DND-41 (cell line): Measurements from ENCODE around the gene SEMA3A.

Source experiments
- ATAC-seq: fragments of 200-7000 bp; cut with Tn5 transposase; 3 replicates; pipeline ENCODE4 v1.9.1; 2021; ENCODE audit warnings: low read depth; ENCODE audit not compliant: insufficient read depth
- DNase-seq: peaks from one replicate; pipeline ENCODE4 v3.0.0-alpha.2; 2020
- H2AFZ ChIP-seq: 2 replicates; pipeline ENCODE4 v1.6.0; 2012; ENCODE audit warnings: low read depth, low read length
- H3K27ac ChIP-seq: 2 replicates; pipeline ENCODE4 v1.5.1; 2012; ENCODE audit warnings: low read length, inconsistent platforms
- H3K27me3 ChIP-seq: fragments of 200-600 bp; sonication (generic); 2 replicates; pipeline ENCODE4 v1.6.0; 2012; ENCODE audit warnings: low read length, mild to moderate bottlenecking, inconsistent platforms; ENCODE audit not compliant: insufficient read depth, poor library complexity
- H3K36me3 ChIP-seq: 2 replicates; pipeline ENCODE4 v1.5.1; 2012; ENCODE audit warnings: low read length, inconsistent platforms; ENCODE audit not compliant: insufficient read depth
- H3K4me1 ChIP-seq: 2 replicates; pipeline ENCODE4 v1.5.1; 2012; ENCODE audit warnings: mild to moderate bottlenecking, low read length; ENCODE audit not compliant: insufficient read depth
- H3K4me2 ChIP-seq: 2 replicates; pipeline ENCODE4 v1.6.0; 2012; ENCODE audit warnings: mild to moderate bottlenecking, moderate library complexity, low read length, inconsistent platforms; ENCODE audit not compliant: insufficient read depth
- H3K4me3 ChIP-seq, 2 experiments: fragments of 200-600 bp in 1 of 2; shearing (Covaris generic) in 1 of 2; 2 replicates each; pipeline ENCODE4 v1.5.1; 2012 to 2016; ENCODE audit warnings: inconsistent platforms in 2 of 2, low read length in 2 of 2, mild to moderate bottlenecking in 2 of 2, low read depth in 1 of 2, moderate library complexity in 1 of 2
- H3K79me2 ChIP-seq: 2 replicates; pipeline ENCODE4 v1.6.0; 2012; ENCODE audit warnings: low read length, inconsistent platforms; ENCODE audit not compliant: insufficient read depth
- H3K9ac ChIP-seq: 2 replicates; pipeline ENCODE4 v1.6.0; 2012; ENCODE audit warnings: low read depth, mild to moderate bottlenecking, inconsistent platforms, low read length, moderate library complexity
- H3K9me3 ChIP-seq: 2 replicates; pipeline ENCODE4 v1.5.1; 2012; ENCODE audit warnings: low read length, moderate library complexity, mild to moderate bottlenecking, inconsistent platforms; ENCODE audit not compliant: insufficient read depth, severe bottlenecking
- H4K20me1 ChIP-seq: 2 replicates; pipeline ENCODE4 v1.6.0; 2012; ENCODE audit warnings: low read length; ENCODE audit not compliant: insufficient read depth
- EZH2 ChIP-seq: IDR thresholded peaks from 3 replicates; pipeline ENCODE4 v1.6.1; 2012; ENCODE audit warnings: borderline replicate concordance, low read depth, mild to moderate bottlenecking, moderate library complexity, low read length, inconsistent platforms; ENCODE audit not compliant: severe bottlenecking
- TF ChIP-seq, protein P1 (sequence below): IDR thresholded peaks from 2 replicates; pipeline ENCODE4 v1.5.1; 2012; ENCODE audit warnings: borderline replicate concordance, low read length, moderate library complexity, mild to moderate bottlenecking; ENCODE audit not compliant: poor library complexity, severe bottlenecking; ENCODE audit errors: extremely low read depth

The SEMA3A gene

GRCh38 chr7:84049071-84049836 lies 145.3 kb downstream of the SEMA3A start:
- H3K27ac ChIP-seq: no peak overlapping the region
- no peaks in the 10 kb centered on the region for H3K79me2 ChIP-seq
- H3K36me3 ChIP-seq: no peaks in the 10 kb centered on the region
- ATAC-seq (no peak), DNase-seq (no peak)
- H3K4me1 ChIP-seq: no peaks in the 10 kb centered on the region
- H3K9ac ChIP-seq: no peak overlapping the region
- no peaks in the 10 kb centered on the region for H3K9me3 ChIP-seq
- no peaks in the 10 kb centered on the region for H4K20me1 ChIP-seq
- no peak overlapping the region for H3K4me2 ChIP-seq
- H2AFZ ChIP-seq: no peak overlapping the region
- no peak overlapping the region for H3K4me3 ChIP-seq
- no peaks in the 10 kb centered on the region for H3K27me3 ChIP-seq
- TF ChIP-seq, protein P1, sequence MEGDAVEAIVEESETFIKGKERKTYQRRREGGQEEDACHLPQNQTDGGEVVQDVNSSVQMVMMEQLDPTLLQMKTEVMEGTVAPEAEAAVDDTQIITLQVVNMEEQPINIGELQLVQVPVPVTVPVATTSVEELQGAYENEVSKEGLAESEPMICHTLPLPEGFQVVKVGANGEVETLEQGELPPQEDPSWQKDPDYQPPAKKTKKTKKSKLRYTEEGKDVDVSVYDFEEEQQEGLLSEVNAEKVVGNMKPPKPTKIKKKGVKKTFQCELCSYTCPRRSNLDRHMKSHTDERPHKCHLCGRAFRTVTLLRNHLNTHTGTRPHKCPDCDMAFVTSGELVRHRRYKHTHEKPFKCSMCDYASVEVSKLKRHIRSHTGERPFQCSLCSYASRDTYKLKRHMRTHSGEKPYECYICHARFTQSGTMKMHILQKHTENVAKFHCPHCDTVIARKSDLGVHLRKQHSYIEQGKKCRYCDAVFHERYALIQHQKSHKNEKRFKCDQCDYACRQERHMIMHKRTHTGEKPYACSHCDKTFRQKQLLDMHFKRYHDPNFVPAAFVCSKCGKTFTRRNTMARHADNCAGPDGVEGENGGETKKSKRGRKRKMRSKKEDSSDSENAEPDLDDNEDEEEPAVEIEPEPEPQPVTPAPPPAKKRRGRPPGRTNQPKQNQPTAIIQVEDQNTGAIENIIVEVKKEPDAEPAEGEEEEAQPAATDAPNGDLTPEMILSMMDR: no peak
- TF ChIP-seq EZH2: no peak

- Histone ChIP-seq H3K79me2 (no peaks in the 10 kb centered on the region), H3K4me1 (no peaks in the 10 kb centered on the region)
Observed at GRCh38 chr7:84047085-84047484, 147.5 kb downstream of the SEMA3A start.

DNA sequence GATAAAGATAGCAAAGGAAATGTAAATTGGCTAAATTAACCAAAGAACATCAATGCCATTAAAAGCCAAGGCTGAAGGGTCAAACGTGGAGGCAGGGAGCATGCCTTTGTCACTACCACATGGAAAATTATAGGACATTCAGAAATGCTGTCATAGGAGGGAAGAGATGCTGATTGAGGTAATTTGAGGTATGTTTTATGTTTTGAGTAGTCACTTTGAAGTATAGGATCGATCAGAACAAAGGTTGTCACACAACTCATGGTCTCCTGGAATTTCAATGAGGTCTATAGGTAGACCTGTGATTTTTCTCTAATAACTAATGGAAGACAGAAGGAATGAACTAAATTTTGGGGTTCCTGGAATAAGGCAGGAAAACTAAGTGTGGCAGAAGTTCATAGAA lies 149.8 kb downstream of the SEMA3A start:
- Histone ChIP-seq H3K27me3 (no peaks in the 10 kb centered on the region), H2AFZ (no peak overlapping the region), H3K4me2 (no peak overlapping the region), H4K20me1 (no peaks in the 10 kb centered on the region), H3K4me3 (no peak overlapping the region), H3K9ac (no peak overlapping the region), H3K27ac (no peak overlapping the region), H3K79me2 (no peaks in the 10 kb centered on the region), H3K36me3 (no peaks in the 10 kb centered on the region), H3K9me3 (no peaks in the 10 kb centered on the region), H3K4me1 (no peaks in the 10 kb centered on the region)
- TF ChIP-seq, protein P1: no peak
- TF ChIP-seq EZH2: no peak
- no peak for ATAC-seq
- DNase-seq: no peak

More at GRCh38 chr7:84047085-84047484, 147.5 kb downstream of the SEMA3A start:
- Histone ChIP-seq H3K27ac (no peak overlapping the region), H3K9me3 (no peaks in the 10 kb centered on the region), H4K20me1 (no peaks in the 10 kb centered on the region), H3K4me2 (no peak overlapping the region), H3K36me3 (no peaks in the 10 kb centered on the region), H3K4me3 (no peak overlapping the region), H2AFZ (no peak overlapping the region), H3K27me3 (no peaks in the 10 kb centered on the region), H3K9ac (no peak overlapping the region)
- TF ChIP-seq EZH2: no peak
- TF ChIP-seq, protein P1: no peak
- DNase-seq (no peak), ATAC-seq (no peak)
